CD4-positive, alpha-beta T cell treated with Interferon alpha-2 for 1 hour (primary cell): Measurements from ENCODE around the gene IL17D.
"Not testable (repeated sequence)": the region's sequence is repeated elsewhere in the genome, so short reads cannot be mapped to it uniquely, and the experiment has no call there.

Experiments used
- DNase-seq, 2 donors: peaks; one replicate each; pipeline ENCODE4 v3.0.0-alpha.2; 2020 to 2022

IL17D gene

DNA sequence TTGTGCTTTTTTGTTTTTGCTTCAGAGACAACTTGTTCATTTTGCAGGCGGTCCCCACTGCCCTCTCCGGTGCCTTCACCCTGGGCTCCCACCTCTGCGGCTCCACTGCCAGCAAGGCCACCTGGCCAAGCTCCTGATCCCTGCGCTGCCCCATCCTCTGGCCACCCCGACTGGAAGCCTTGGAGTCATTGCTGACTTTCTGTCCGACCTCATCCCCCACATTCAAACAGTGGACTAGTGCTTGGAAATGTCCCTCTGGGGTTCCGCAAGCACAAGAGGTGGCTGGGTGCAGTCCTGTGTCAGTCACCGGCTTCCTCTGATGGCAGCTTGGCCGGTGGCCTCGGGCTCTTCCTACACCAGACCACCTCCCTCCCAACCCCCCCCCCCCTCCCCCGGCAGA, 17.0 kb downstream of the IL17D start:
- DNase-seq = no peak

DNA sequence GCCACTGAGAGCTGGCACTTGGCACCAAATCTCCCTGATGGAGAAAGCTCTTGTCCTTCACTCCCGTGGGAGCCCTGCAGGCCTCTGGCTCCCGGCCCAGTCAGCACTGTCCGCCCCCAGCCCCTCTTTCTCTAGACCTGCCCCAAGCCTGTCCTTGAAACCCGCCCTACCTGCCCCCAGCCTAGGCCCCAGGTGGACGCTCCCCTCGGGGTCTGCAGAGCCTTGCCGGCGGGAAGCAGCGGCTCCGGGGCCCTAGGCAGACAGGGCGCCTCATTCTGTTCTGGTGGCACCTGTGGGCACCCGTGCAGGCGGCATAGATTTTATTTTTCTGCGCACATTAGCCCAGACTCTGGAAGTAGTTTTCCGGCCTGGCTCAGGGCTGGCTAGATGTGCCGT, 17.6 kb downstream of the IL17D start:
- no peak for DNase-seq

DNA sequence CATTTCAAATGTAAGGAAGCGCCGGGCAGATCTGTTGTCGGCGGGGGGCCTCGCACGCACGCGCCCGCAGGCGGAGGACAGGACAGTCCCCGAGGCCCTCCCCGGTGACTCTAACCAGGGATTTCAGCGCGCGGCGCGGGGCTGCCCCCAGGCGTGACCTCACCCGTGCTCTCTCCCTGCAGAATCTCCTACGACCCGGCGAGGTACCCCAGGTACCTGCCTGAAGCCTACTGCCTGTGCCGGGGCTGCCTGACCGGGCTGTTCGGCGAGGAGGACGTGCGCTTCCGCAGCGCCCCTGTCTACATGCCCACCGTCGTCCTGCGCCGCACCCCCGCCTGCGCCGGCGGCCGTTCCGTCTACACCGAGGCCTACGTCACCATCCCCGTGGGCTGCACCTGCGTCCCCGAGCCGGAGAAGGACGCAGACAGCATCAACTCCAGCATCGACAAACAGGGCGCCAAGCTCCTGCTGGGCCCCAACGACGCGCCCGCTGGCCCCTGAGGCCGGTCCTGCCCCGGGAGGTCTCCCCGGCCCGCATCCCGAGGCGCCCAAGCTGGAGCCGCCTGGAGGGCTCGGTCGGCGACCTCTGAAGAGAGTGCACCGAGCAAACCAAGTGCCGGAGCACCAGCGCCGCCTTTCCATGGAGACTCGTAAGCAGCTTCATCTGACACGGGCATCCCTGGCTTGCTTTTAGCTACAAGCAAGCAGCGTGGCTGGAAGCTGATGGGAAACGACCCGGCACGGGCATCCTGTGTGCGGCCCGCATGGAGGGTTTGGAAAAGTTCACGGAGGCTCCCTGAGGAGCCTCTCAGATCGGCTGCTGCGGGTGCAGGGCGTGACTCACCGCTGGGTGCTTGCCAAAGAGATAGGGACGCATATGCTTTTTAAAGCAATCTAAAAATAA, 18.2 kb downstream of the IL17D start:
- DNase-seq = no peak

DNA sequence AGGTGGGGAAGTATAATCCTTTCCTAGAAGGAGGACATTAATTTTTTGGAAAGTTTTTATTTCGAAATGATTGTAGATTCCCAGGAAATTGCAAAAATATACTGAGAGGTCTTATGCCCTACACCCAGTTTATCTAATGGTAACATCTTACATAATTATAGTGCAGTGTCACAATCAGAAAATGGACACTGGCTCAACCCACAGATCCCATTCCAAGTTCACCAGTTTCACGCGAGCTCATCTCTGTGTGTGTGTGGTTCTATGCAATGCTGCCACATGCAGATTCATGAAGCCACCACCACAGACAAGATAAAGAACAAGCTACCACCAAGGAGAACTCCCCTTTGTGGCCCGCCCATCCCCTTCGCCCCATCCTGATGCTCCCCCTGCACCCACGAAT, 24.4 kb downstream of the IL17D start:
- no peak for DNase-seq

DNA sequence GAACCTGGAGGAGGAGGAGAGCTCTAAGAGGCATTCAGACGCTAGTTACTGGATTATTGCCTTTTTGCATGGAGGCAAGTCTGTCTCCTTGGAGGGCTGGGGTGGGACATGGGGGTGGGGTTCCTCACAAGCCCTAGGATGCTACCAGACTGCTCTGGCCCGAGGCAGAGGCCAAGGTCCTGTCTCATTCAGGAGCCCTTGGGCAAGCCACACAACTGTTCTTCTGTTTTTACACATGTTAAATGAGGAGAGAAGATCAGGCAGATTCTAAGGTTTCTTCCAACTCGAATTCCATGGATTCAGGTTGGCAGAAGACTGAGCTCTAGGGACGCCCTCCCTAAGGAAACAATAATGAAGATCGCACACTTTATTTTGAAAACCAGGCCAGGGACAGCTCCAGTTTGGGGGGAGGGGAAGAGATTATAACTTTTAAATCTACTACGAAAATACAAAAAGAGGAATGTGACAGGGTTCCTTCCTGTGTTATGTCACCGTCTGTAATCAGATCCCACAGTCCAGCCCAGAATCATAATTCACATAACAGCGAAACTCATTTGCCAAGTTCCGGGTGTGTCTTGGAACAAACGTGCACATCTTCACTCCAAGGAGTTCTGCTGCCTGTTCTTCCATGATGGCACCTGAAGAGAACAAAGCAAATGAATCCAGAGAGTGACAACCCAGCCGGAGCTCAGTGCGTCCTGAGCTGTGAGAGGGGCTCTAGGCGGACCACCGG, 25.2 kb downstream of the IL17D start:
- no peak for DNase-seq

DNA sequence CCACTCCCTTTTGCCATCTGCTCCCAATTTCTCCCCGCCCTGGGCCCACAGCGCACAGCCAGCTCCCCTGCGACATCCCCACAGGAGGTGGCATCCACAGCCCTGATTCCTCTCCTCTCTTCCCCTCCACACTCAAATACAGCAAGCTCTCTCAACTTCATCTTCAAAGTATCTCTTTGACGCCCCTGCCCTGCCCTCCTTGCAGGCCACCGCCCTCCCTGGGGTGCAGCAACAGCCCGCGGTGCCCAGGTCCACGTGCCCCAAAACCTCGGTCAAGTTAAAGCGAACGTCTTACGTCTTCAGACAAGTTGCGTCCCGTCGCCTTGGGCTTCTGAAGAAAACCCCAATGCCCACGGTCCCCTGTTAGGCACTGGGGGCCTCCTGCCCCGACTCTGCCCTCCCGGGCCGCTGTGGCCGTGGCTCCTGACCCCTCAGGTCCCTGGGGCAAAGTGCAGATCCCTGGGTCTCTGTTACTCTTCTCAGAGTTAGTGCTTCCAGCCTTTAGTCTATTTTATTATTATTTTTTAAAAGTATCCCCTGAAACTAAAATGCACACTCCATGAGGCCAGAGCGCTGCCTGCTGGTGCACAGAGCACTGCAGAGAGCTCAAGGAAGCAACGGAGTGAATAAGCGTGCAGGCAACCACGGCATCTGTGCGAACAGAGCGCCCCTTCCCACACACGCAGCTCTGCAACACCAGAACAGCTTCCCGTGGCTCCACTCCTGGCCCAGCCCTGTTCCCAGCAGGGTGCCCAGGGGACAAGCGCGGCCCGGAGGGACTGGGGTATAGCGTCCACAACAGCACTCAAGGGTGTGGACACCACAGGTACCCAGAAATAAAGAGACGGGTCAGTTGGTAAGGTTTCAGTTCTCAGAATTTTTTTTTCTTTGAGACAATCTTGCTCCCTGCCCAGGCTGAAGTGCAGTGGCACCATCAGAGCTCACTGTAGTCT, 26.4 kb downstream of the IL17D start:
- no peak for DNase-seq

DNA sequence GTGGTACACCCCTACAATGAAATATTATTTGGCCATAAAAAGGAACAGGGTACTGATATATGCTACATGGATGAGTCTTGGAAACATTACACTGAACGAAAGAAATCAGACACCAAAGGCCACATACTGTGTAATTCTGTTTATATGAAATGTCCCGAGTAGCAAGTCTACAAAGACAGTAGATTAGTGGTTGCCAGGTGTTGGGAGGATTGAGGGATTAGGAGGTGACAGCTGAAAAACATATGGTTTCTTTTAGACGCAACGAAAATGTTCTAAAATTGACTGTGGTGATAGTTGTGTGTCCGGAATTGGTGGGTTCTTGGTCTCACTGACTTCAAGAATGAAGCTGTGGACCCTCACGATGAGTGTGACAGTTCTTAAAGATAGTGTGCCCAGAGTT, 35.1 kb downstream of the IL17D start:
- DNase-seq = no peak

DNA sequence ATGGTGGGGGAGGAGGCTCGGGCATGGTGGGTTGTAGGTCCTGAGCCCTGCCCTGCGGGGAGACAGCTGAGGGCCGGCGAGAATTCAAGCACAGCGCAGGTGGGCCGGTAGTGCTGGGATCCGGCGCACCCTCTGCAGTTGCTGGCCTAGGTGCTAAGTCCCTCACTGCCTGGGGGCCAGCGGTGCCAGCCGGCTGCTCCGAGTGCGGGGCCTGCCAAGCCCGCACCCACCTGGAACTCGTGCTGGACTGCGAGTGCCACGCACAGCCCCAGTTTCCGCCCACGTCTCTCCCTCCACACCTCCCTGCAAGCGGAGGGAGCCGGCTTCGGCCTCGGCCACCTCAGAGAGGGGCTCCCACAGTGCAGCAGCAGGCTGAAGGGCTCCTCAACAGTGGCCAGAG, 36.5 kb downstream of the IL17D start:
- no peak for DNase-seq

DNA sequence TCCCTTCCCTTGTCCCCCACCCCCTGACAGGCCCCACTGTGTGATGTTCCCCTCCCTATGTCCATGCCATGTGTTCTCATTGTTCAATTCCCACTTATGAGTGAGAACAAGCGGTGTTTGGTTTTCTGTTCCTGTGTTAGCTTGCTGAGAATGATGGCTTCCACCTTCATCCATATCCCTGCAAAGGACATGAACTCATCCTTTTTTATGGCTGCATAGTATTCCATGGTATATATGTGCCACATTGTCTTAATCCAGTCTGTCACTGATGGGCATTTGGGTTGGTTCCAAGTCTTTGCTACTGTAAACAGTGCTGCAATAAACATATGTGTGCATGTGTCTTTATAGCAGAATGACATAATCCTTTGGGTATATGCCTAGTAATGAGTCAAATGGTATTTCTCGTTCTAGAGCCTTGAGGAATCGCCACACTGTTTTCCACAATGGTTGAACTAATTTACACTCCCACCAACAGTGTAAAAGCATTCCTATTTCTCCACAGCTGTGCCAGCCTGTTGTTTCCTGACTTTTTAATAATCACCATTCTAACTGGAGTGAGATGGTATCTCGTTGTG, 40.4 kb downstream of the IL17D start:
- not testable (repeated sequence) for DNase-seq

DNA sequence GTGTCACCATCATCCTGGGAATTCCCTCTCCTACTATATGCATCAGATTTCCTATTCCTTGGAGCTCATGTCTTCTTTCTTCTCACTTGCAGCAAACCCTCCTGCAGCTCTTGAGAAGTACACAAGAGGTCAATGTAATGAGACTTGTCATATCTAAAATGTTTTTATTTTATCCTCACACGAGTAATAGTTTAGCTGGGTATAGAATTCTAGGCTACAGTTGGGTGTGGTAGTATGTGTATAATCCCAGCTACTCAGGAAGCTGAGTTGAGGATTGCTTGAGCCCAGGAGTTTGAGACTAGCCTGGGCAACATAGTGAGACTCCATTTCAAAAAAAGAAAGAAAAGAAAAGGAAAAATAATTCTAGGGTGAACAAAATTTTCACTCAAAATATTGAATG, 45.9 kb downstream of the IL17D start:
- no peak for DNase-seq

DNA sequence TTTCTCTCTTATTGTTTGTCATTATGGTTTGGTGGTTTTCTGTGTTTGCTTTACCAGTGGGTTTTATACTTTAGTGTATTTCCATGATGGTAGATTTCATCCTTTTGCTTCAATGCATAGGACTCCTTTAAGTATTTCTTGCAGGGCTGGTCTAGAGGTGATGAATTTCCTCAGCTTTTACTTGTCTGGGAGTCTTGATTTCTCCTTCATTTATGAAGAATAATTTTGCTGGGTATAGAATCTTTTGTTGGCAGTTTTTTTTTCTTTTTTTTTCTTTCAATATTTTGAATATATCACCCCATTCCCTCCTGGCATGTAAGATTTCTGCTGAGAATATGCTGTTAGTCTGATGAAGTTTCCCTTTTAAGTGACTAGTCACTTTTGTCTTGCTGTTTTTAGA, 50.5 kb downstream of the IL17D start:
- DNase-seq = no peak

DNA sequence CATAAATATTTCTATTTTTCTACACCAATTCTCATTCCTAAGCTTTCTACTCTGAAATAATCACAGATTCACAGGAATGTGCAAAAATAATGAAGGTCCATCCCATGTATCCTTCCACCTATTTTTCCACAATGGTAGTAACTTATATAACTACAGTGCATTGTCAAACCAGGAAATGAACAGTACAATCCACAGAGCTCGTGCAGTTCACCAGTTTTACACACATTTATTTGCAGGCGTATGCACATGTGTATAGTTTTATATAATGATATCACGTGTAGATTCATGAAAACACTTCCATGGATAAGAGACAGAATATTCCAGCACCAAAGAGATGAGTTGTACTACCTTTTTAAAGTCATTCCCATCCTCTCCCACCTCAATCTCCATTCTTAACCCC, 57.4 kb downstream of the IL17D start:
- DNase-seq = no peak

DNA sequence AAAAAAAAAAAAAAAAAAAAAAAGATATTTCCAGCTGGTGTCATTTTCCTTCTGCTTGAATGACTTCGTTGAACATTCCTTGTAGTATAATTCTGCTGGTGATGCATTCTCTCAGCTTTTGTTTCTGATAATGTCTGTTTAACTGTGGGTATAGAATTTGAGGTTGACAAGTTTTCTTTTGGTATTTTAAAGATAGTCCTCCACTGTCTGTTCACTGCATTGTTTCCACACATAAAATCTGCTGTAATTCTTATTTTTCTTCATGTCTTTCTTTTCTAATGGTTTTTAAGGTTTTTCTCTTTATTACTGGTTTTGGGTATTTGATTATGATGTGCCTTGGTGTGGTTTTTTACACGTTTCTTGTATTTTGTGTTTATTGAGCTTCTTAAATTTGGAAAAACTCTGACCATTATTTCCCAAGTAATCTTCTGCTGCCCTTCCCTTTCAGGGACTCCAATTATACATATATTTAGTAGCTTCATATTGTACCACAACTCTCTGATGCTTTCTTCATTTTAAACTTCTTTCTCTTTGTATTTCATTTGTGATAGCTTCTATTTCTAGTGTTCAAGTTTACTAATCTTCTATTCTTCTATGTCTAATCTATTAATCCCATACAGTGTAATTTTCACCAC, 63.9 kb downstream of the IL17D start:
- DNase-seq = no peak

DNA sequence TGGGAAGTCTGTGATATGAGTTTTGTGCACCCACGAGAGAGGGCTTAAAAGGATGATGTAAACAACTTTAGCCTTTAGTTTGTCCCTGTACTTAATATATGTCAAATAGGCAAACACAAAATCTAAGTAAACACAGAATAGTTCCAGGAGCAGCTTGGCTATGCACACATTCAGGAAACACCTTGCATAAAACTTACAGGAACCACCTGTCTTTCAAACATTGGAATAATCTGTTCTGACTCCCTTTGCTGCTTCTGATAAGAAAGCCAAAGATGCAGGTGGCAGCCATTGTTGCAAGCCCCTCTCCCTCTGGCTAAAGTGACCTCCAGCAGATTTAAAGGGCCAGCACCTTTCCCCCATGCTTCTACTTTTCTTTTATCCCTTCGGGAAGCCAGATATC, 65.6 kb downstream of the IL17D start:
- DNase-seq = no peak

DNA sequence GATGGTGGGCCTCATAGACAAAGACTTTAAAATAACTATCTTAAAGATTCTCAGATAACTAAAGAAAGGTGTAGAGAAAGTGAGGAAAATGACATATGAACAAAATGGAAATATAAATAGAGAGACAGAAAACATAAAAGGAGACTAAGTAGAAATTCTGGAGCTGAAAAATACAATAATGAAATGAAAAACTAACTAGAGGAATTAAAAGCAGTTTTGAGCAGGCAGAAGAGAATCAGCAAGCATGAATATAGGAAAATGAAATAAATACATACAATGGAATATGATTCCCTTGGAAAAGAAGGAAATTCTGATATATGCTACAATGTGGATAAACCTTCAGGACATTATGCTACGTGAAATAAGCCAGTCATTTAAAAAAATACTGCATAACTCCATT, 66.3 kb downstream of the IL17D start:
- DNase-seq = no peak
